Measurements from ENCODE around the gene GJD4.

The GJD4 gene

GRCh38 chr10:35642793-35643114 is 37.6 kb downstream of the GJD4 start:
- no peak for DNase-seq (ENCODE audit: low read depth)
- peak overlapping the region; percentile 67 for H3K4me3 ChIP-seq (replicated peaks; ENCODE audit: low read depth, low read length)
- TF ChIP-seq CTCF (IDR thresholded peaks at IDR 0.05; ENCODE audit: low read length, missing control alignments): no peak

- H3K4me3 ChIP-seq (replicated peaks; ENCODE audit: low read depth, low read length): peak overlapping the region; percentile 67
- peak; percentile 70 for DNase-seq (ENCODE audit: low read depth)
- no peak for TF ChIP-seq CTCF (IDR thresholded peaks at IDR 0.05; ENCODE audit: low read length, missing control alignments)
Measured at GRCh38 chr10:35643151-35644049, 38.3 kb downstream of the GJD4 start.

GRCh38 chr10:35644050-35644950 is 39.2 kb downstream of the GJD4 start:
- no peak for DNase-seq (ENCODE audit: low read depth)
- H3K4me3 ChIP-seq (replicated peaks; ENCODE audit: low read depth, low read length): peak overlapping the region; percentile 67
- no peak for TF ChIP-seq CTCF (IDR thresholded peaks at IDR 0.05; ENCODE audit: low read length, missing control alignments)

GRCh38 chr10:35650894-35651293 is 45.8 kb downstream of the GJD4 start:
- H3K4me3 ChIP-seq (replicated peaks; ENCODE audit: low read depth, low read length): no peak overlapping the region
- no peak for TF ChIP-seq CTCF (IDR thresholded peaks at IDR 0.05; ENCODE audit: low read length, missing control alignments)
- no peak for DNase-seq (ENCODE audit: low read depth)

GRCh38 chr10:35652824-35653223 is 47.7 kb downstream of the GJD4 start:
- TF ChIP-seq CTCF (IDR thresholded peaks at IDR 0.05; ENCODE audit: low read length, missing control alignments): no peak
- H3K4me3 ChIP-seq (replicated peaks; ENCODE audit: low read depth, low read length): no peak overlapping the region
- DNase-seq (ENCODE audit: low read depth): no peak

- no peak for TF ChIP-seq CTCF (IDR thresholded peaks at IDR 0.05; ENCODE audit: low read length, missing control alignments)
- no peak for DNase-seq (ENCODE audit: low read depth)
- H3K4me3 ChIP-seq (replicated peaks; ENCODE audit: low read depth, low read length): no peak overlapping the region
Measured at GRCh38 chr10:35657621-35658020, 52.5 kb downstream of the GJD4 start.
